NT2/D1 (cell line): Measurements from ENCODE around the gene SEMA6B.

Source experiments
- DNase-seq: peaks from one replicate; pipeline ENCODE4 v3.0.0-alpha.2; 2011; ENCODE audit warnings: low read depth, low spot score
- H3K27me3 ChIP-seq: 2 replicates; pipeline ENCODE4 v1.6.0; 2011; ENCODE audit warnings: mild to moderate bottlenecking; ENCODE audit not compliant: insufficient read length, insufficient read depth
- H3K36me3 ChIP-seq: 2 replicates; pipeline ENCODE4 v1.6.1; 2011; ENCODE audit warnings: mild to moderate bottlenecking, low read length, mixed read lengths; ENCODE audit not compliant: insufficient read depth, insufficient read length
- H3K4me1 ChIP-seq: 2 replicates; pipeline ENCODE4 v1.5.1; 2011; ENCODE audit not compliant: insufficient read depth, insufficient read length
- H3K4me3 ChIP-seq: 2 replicates; pipeline ENCODE4 v1.5.1; 2011; ENCODE audit warnings: low read depth; ENCODE audit not compliant: insufficient read length
- H3K9ac ChIP-seq: 2 replicates; pipeline ENCODE4 v1.6.0; 2011; ENCODE audit warnings: low read depth; ENCODE audit not compliant: insufficient read length
- H3K9me3 ChIP-seq: 2 replicates; pipeline ENCODE4 v1.5.1; 2011; ENCODE audit warnings: mild to moderate bottlenecking, low read length; ENCODE audit not compliant: insufficient read depth
- SUZ12 ChIP-seq: IDR thresholded peaks from 2 replicates; pipeline ENCODE4 v1.6.1; 2011; ENCODE audit not compliant: insufficient read length, insufficient read depth; ENCODE audit errors: extremely low read depth
- YY1 ChIP-seq: IDR thresholded peaks from 2 replicates; pipeline ENCODE4 v1.6.1; 2011; ENCODE audit not compliant: insufficient read length, insufficient read depth
- ZNF274 ChIP-seq: IDR thresholded peaks from 2 replicates; pipeline ENCODE4 v1.6.1; 2011; ENCODE audit warnings: mild to moderate bottlenecking, low read depth, low read length

SEMA6B gene

GRCh38 chr19:4505570-4506448, 53.7 kb downstream of the SEMA6B start:
- no peaks in the 10 kb centered on the region for H3K9me3 ChIP-seq
- no peak for DNase-seq
- no peak for TF ChIP-seq YY1
- no peak for TF ChIP-seq SUZ12
- TF ChIP-seq ZNF274, result no peak
- peaks cover 4% of the 10 kb centered on the region for H3K27me3 ChIP-seq
- H3K4me1 ChIP-seq, result peaks cover 15% of the 10 kb centered on the region
- peaks cover 76% of the 10 kb centered on the region for H3K36me3 ChIP-seq
- no peak overlapping the region for H3K9ac ChIP-seq
- H3K4me3 ChIP-seq, result no peak overlapping the region

- Histone ChIP-seq H3K27me3 (no peaks in the 10 kb centered on the region), H3K4me3 (no peak overlapping the region), H3K4me1 (peaks cover 15% of the 10 kb centered on the region), H3K9me3 (no peaks in the 10 kb centered on the region), H3K36me3 (peaks cover 82% of the 10 kb centered on the region), H3K9ac (no peak overlapping the region)
- TF ChIP-seq YY1, result no peak
- TF ChIP-seq ZNF274, result no peak
- no peak for TF ChIP-seq SUZ12
- DNase-seq, result no peak
Measured at GRCh38 chr19:4504891-4505569, 54.5 kb downstream of the SEMA6B start.

- Histone ChIP-seq H3K4me3 (no peak overlapping the region), H3K9me3 (no peaks in the 10 kb centered on the region), H3K4me1 (peaks cover 15% of the 10 kb centered on the region), H3K27me3 (no peaks in the 10 kb centered on the region), H3K36me3 (peaks cover 88% of the 10 kb centered on the region), H3K9ac (peak overlapping the region; percentile 6)
- TF ChIP-seq ZNF274 (no peak), SUZ12 (no peak)
- DNase-seq, result no peak
Measured at GRCh38 chr19:4504297-4504701, 55.2 kb downstream of the SEMA6B start.

DNA sequence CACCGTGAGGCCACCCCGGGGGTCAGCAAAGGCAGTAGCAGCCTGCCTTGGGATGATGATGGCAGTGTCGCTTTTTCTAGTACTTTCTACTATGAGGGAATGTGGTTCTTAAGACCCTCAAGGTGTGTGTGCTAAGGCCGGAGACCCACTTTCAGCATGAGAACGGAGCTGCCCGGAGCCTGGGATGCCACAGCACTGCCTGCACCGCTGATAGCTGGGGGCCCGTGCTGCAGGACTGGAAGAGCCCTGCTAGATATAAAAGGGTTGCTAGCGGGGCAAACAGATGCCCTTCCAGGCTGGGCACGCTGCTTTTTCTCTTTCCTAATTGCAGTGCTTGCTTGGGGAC, 55.7 kb downstream of the SEMA6B start:
- H3K36me3 ChIP-seq, result peaks cover 90% of the 10 kb centered on the region
- DNase-seq, result no peak
- H3K27me3 ChIP-seq, result no peaks in the 10 kb centered on the region

DNA sequence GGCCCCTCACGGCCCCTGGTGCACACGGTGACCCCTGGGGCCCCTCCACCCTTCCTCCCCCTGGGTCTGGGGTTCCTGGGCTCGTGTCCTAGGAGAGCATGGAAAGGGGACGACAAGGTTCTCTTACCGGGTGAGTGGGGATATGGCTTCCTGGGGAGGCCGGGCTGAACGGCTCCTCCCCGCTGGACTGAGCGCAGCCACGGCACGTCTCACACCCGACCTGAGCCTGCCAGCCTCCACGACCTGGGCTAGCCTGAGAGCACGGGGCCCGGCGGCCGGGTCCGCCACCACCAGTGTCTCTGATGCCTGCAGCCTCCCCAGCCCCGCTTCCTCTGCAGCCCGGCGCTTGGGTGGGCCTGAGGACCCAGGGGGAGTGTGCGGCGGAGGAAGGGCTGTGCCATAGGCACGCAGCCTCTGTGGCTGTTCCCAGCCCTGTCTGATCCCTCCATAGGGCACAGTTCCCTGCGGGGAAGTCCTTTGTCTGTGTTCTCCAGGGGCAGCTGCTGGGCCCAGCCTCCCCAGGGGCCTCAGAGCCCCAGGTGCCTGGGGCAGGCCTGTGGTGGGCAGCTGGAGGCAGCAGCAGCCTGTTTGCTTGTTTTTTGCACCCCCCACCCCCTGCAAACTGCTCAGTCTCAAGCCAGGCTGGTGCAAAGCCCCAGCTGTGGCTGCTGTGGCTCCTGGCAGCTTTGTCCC, 56.2 kb downstream of the SEMA6B start:
- Histone ChIP-seq H3K27me3 (no peaks in the 10 kb centered on the region), H3K4me1 (peaks cover 13% of the 10 kb centered on the region), H3K4me3 (no peak overlapping the region), H3K9ac (peak overlapping the region; percentile 6), H3K9me3 (no peaks in the 10 kb centered on the region), H3K36me3 (peaks cover 91% of the 10 kb centered on the region)
- TF ChIP-seq ZNF274 (no peak), YY1 (no peak)
- no peak for DNase-seq

More for the DNA sequence above, 55.7 kb downstream of the SEMA6B start:
- H3K4me3 ChIP-seq, result no peak overlapping the region
- no peaks in the 10 kb centered on the region for H3K9me3 ChIP-seq
- TF ChIP-seq YY1, result no peak
- TF ChIP-seq SUZ12, result no peak
- no peak for TF ChIP-seq ZNF274
- H3K4me1 ChIP-seq, result peaks cover 15% of the 10 kb centered on the region
- peak overlapping the region; percentile 6 for H3K9ac ChIP-seq

- Histone ChIP-seq H3K9me3 (no peaks in the 10 kb centered on the region), H3K9ac (peak overlapping the region; percentile 6), H3K27me3 (no peaks in the 10 kb centered on the region), H3K4me1 (peaks cover 13% of the 10 kb centered on the region), H3K4me3 (no peak overlapping the region), H3K36me3 (peaks cover 94% of the 10 kb centered on the region)
- no peak for TF ChIP-seq ZNF274
- no peak for TF ChIP-seq YY1
- no peak for TF ChIP-seq SUZ12
- no peak for DNase-seq
Measured at GRCh38 chr19:4502282-4503131, 57.0 kb downstream of the SEMA6B start.
